AG09319 (cell line): ENCODE measurements around the gene PRKCD.

Source experiments
- DNase-seq: peaks from one replicate; pipeline ENCODE4 v3.0.0-alpha.2; 2010; ENCODE audit warnings: low read depth; ENCODE audit errors: extremely low read depth
- TF ChIP-seq, protein P1 (sequence below): IDR thresholded peaks from 2 replicates; pipeline ENCODE4 v1.5.1; 2011; ENCODE audit warnings: low read depth, mild to moderate bottlenecking, inconsistent platforms, low read length, moderate library complexity

Gene PRKCD

DNA sequence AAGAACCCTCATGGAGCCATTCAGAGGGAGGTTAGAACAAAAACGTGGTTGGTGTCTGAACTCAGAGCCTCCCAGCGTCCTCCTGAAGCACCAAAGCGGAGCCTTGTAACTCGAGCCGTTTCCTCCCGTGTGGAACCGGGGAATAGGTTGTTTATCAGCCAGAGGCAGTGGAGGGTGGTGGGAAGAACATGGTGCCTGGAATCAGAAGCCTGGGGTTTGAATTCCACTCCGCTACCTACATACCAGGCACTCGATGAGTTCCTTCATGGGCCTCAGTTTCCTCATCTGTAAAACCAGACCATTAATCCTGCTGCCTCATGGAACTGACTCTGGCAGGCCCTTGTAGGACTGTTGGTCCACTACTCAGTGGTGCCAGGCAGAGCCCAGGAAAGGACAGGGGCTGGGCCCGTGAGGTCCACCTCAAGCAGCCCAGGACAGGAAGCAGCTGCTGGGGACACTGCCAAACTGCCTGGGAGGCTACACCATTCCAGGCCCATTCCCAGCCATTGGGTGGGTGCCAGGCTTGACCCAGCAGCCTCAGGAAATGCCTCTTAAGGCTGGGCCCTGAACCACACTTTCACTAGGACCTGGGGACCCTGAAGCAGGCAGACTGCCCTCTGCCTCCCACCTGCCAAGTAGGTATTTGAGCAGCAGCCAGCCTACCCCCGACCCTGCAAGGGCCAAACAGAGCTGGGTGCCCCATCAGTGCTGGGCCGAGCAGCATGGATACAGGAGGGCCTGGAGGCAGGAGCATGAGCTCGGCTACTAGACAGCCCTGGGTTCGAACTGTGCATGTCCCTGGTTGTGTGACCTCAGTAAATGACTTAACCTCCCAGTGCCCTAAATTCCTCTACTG lies 33.4 kb downstream of the PRKCD start:
- TF ChIP-seq, protein P1, sequence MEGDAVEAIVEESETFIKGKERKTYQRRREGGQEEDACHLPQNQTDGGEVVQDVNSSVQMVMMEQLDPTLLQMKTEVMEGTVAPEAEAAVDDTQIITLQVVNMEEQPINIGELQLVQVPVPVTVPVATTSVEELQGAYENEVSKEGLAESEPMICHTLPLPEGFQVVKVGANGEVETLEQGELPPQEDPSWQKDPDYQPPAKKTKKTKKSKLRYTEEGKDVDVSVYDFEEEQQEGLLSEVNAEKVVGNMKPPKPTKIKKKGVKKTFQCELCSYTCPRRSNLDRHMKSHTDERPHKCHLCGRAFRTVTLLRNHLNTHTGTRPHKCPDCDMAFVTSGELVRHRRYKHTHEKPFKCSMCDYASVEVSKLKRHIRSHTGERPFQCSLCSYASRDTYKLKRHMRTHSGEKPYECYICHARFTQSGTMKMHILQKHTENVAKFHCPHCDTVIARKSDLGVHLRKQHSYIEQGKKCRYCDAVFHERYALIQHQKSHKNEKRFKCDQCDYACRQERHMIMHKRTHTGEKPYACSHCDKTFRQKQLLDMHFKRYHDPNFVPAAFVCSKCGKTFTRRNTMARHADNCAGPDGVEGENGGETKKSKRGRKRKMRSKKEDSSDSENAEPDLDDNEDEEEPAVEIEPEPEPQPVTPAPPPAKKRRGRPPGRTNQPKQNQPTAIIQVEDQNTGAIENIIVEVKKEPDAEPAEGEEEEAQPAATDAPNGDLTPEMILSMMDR, result no peak
- DNase-seq, result no peak

DNA sequence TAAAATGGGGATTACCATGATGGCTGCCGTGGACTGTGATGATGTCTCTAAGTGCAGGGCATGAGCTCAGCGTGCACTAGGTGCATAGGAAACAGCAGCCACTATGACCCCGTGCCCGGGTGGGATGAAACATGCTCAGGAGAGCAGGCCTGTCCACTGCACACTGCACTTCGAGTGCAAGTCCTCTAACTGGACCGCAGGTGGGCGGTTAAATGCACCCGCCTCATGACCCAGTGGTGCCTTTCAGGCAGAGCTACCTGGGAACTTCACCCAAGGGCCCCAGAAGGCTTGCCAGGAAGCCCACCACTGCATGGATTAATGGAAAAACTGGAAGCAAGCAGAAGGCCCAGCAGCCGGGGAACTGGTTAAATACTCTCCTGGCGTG lies 34.0 kb downstream of the PRKCD start:
- DNase-seq, result no peak
- TF ChIP-seq, protein P1, result no peak

DNA sequence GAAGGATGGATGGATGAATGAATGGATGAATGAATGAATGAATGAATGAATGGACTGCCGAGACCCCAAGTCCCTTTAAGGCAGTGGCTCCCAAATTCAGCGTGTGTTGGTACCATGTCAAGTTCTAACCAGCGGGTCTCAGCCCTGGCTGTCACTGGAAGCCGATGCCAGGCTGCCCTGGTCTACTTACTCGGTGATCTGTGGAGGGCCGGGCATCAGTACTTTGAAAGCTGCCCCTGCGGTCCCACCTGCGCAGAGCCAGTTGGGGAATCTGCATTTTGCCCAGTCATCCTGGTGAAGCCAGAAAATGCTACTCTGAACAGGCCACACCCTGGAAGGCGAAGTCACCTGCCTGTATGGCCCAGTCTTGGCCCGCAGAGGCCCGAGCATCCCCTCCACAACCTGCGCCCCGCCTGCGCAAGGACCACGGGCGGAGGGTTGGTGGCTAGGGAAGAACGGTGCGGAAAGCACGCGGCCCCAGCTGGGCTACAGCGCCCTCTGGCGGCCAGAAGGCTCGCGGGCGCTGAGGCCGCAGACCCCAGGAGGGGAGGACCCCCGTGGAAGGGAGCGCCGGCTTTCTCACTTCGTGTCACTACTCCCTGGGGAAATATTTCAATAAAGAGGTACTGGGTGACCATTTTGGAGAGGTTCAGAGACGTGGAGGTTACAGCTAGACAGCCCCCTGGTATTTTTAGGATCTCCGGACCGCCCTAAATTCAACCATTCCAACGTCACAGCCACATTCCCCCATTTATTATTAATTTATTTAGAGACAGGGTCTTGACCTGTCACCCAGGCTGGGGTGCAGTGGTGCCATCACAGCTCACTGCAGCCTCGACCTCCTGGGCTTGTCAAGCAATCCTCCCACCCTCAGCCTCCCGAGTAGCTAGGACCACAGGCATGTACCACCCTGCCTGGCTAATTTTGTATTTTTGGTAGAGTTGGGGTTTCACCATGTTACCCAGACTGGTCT lies 34.9 kb downstream of the PRKCD start:
- DNase-seq, result no peak
- TF ChIP-seq, protein P1, result peak; percentile 99

DNA sequence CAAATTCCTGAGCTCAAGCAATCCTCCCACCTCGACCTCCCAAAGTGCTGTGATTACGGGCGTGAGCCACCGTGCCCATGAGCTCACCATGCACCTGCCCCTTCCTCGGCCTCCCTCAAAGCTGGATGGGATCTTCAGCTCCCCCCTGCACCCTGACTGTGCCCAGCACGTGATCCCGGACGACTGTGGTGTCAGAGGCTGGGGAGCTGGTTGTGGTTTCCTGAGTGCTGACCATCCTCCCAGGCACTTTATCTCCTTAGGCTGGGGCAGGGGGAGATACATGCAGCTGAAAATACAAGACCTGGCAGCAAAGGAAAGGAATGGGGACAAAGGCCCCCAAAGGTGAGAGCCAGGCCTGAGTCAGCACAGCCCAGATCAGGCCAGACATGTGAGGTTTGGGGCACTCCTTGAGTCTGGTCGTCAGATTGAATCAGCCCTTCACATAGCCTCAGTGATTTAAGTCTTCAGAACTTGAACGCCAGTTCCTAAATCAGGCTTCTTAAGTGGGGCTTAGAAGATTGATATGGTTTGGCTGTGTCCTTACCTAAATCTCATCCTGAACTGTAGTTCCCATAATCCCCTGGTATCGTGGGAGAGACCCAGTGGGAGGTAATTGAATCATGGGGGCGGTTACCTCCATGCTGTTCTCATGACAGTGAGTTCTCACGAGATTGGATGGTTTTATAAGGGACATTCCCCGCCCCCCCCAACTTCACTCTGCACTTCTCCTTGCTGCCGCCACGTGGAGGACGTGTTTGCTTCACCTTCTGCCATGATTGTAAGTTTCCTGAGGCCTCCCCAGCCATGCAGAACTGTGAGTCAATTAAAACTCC lies 35.8 kb downstream of the PRKCD start:
- TF ChIP-seq, protein P1, result no peak
- no peak for DNase-seq

DNA sequence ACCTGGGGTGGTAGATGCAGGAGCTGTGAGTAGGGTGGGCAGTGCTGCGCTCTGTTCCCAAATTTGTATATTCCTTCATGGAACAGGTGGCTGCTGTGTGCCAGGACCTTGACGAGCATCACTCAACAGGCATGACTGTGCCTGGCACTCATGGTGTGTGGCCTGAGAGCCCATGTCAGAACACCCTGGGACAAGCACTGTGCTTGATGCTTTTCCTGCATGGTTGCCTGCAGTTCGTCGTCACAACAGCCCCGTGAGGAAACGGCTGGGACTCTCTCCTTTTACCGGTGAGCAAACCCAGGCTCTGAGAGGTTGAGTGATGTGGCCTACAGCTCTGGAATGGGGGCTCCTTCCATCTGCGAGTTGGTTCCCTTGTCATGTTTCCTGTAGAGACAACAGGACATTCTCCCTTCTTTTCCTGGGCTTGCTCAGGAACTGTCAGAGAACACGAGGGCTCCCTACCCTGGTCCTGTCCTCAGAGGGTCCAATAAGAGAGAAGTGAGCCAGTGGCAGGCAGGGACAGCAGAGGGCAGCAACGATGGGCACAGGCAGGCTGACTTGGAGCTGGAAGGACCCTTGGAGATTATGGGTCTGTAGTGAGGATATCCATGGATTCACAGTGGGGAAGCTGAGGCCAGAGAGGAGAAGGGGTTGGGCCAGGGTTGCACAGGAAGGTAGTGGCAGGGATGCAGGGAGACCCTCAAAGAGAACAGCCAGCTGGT lies 37.4 kb downstream of the PRKCD start:
- TF ChIP-seq, protein P1, result no peak; the same call in none of the 2 replicates
- DNase-seq, result no peak

DNA sequence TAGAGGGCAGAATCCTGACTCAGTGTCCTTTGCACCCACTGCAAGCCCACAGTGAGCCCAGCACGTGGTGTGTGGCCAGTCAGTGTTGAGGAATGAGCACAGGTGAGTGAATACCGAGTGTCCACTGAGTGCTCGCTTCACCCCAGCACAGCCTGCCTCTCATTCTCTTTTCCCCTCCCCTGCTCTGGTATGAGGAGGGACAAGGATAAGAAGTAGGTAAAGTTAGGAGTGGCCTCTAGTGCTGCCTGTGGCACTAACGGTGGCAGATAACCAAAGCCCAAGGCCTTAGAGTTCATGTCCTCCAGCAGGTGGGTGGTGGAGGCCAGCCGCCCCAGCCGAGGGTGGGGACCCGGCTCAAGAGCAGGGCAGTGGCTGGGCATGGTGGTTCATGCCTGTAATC lies 38.0 kb downstream of the PRKCD start:
- TF ChIP-seq, protein P1, result no peak
- DNase-seq, result no peak
